Hematopoietic multipotent progenitor cell treated with erythropoietin and hydrocortisone succinate and interleukin-3 and kit ligand, for 8 days (in vitro differentiated cells): ENCODE data around the gene FIGLA.

Source experiments
- DNase-seq: peaks from one replicate; pipeline ENCODE4 v3.0.0-alpha.2; 2015

The FIGLA gene

GRCh38 chr2:70771446-70771845 is 19.0 kb downstream of the FIGLA start:
- DNase-seq = no peak

- DNase-seq = no peak
These were observed 21.0 kb downstream of the FIGLA start for GRCh38 chr2:70769450-70769849.

GRCh38 chr2:70768590-70769085 is 21.8 kb downstream of the FIGLA start:
- no peak for DNase-seq

- DNase-seq = peak; percentile 47
These were observed 22.5 kb downstream of the FIGLA start, which contains the start of gene ADD2 for GRCh38 chr2:70767699-70768589. Gene ADD2 (minus strand): TSS chr2:70768200. CDS start chr2:70706408, 61,792 bp downstream.

- no peak for DNase-seq
These were observed 23.3 kb downstream of the FIGLA start for GRCh38 chr2:70767079-70767698.

- DNase-seq = no peak
These were observed 23.9 kb downstream of the FIGLA start for GRCh38 chr2:70766357-70767078.

GRCh38 chr2:70765507-70765906 is 24.9 kb downstream of the FIGLA start:
- DNase-seq = no peak

GRCh38 chr2:70759446-70759845 is 31.0 kb downstream of the FIGLA start:
- no peak for DNase-seq

- no peak for DNase-seq
These were observed 32.5 kb downstream of the FIGLA start for GRCh38 chr2:70757966-70758365.

GRCh38 chr2:70757360-70757759 is 33.1 kb downstream of the FIGLA start:
- no peak for DNase-seq

GRCh38 chr2:70756128-70756527 is 34.3 kb downstream of the FIGLA start:
- DNase-seq = peak; percentile 50

- DNase-seq = no peak
These were observed 36.5 kb downstream of the FIGLA start for GRCh38 chr2:70753902-70754301.

GRCh38 chr2:70753031-70753430 is 37.4 kb downstream of the FIGLA start:
- no peak for DNase-seq

- no peak for DNase-seq
These were observed 38.0 kb downstream of the FIGLA start for GRCh38 chr2:70752396-70752795.

GRCh38 chr2:70751881-70752280 is 38.6 kb downstream of the FIGLA start:
- peak; percentile 65 for DNase-seq

- DNase-seq = no peak
These were observed 40.1 kb downstream of the FIGLA start for GRCh38 chr2:70750320-70750719.

GRCh38 chr2:70748002-70748784 is 42.2 kb downstream of the FIGLA start:
- peak; percentile 9 for DNase-seq

GRCh38 chr2:70747284-70747683 is 43.2 kb downstream of the FIGLA start:
- no peak for DNase-seq

- no peak for DNase-seq
These were observed 44.1 kb downstream of the FIGLA start for GRCh38 chr2:70746094-70746974.

- no peak for DNase-seq
These were observed 45.1 kb downstream of the FIGLA start for GRCh38 chr2:70745276-70745825.

- DNase-seq = no peak
These were observed 46.0 kb downstream of the FIGLA start for GRCh38 chr2:70744397-70744796.
